T-helper 1 cell treated with Interleukin-12 subunit alpha and Interleukin-12 subunit beta and Interleukin-4 antibody, amounts not matched to agents 30 μg/mL and 1 μg/mL, for 36 hours (primary cell): ENCODE results near the gene DLGAP4.

Experiments
- H3K27ac Mint-ChIP-seq: one replicate; pipeline ENCODE4 v1.8.0; 2021; ENCODE audit warnings: mild to moderate bottlenecking, mixed read lengths
- H3K27me3 Mint-ChIP-seq: one replicate; pipeline ENCODE4 v1.8.0; 2021; ENCODE audit warnings: low read depth, mixed read lengths
- H3K36me3 Mint-ChIP-seq: one replicate; pipeline ENCODE4 v1.8.0; 2021; ENCODE audit warnings: low read depth, mixed read lengths
- H3K4me1 Mint-ChIP-seq: one replicate; pipeline ENCODE4 v1.8.0; 2021; ENCODE audit warnings: low read depth, mixed read lengths
- H3K4me3 Mint-ChIP-seq: one replicate; pipeline ENCODE4 v1.8.0; 2021; ENCODE audit warnings: mild to moderate bottlenecking, moderate library complexity, mixed read lengths
- H3K9me3 Mint-ChIP-seq: one replicate; pipeline ENCODE4 v1.8.0; 2021; ENCODE audit warnings: mixed read lengths

Gene DLGAP4

DNA sequence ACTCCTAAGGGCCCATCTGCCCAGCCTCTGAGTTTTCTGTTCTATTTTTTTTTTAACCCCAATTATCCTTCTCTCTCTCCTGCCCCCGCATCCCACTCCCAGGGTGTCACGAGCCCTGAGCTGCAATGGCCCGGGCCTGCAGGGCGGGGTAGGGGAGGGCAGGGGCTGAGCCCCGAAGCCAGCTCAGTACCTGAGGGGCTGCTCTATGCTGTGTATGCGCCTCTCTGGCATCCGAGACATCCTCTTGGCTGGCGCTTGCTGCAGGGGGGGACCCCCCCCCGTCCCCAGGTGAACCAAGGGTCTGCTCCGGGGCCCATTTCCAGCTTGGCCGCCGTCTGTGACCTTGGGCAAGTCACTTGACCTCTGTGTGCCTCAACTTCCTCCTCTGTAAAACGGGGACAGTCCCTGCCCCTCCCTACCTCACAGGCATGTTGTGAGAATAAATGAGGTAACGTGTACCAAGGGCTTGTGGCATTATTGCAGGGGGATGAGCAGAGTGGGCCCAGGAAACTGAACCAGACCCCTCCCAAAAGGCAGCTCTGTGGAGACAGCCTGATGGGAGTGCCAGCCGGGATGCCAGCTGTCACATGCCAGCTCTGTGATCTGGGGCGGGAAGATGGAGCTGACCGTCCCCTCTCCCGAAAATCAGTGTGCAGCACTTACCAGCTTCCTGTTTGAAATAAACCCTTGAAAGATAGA, 222.2 kb downstream of the DLGAP4 start:
- Mint-ChIP-seq H3K27me3 (no peaks in the 10 kb centered on the region), H3K4me1 (no peaks in the 10 kb centered on the region), H3K4me3 (no peak overlapping the region), H3K36me3 (peaks cover 15% of the 10 kb centered on the region), H3K9me3 (no peaks in the 10 kb centered on the region), H3K27ac (no peak overlapping the region)

DNA sequence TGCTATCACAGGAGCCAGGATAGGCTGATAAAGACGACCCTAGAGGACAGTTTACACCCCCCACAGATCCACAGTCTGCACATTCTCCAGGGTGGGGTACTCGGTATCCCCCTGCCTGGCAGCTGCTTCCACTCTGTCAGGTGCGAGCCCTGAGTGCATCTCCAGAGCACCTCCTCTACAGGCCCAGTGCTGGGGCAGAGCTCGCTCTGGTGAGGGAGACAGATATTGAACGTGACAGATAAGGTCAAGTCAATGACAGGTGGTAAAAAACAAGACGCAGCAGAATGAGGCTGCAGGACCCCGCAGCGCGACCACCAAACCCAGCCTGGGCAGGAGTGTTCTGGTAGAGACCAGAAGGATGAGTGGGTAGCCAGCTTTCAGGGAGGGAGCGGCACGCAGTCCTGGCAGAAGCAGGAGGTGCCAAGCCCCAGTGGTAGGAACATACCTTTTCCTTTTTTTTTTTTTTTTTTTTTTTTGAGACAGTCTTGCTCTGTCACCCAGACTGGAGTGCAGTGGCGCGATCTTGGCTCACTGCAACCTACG, 222.8 kb downstream of the DLGAP4 start:
- Mint-ChIP-seq H3K9me3 (no peaks in the 10 kb centered on the region), H3K27me3 (no peaks in the 10 kb centered on the region), H3K36me3 (peaks cover 13% of the 10 kb centered on the region), H3K27ac (no peak overlapping the region), H3K4me1 (no peaks in the 10 kb centered on the region), H3K4me3 (no peak overlapping the region)

DNA sequence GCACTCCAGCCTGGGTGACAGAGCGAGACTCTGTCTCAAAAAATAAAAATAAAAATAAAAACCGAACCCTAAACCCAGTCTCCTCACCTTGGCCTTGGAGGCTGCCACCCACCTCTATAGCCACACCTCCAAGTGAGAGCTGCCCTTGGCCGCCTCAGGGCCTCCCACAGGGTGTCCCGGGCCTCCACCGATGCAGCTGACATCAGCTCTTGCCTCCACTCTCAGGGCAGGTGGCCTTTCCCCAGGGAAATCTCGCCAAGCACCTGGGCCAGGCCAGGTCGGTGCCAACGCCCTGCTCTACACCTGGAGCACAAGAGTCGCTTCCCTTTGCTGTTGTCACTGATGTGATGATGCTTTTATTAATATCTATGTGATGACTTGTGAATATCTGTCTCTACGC, 226.2 kb downstream of the DLGAP4 start:
- H3K27ac Mint-ChIP-seq: no peak overlapping the region
- H3K4me3 Mint-ChIP-seq: no peak overlapping the region
- H3K27me3 Mint-ChIP-seq: no peaks in the 10 kb centered on the region
- no peaks in the 10 kb centered on the region for H3K9me3 Mint-ChIP-seq
- peaks cover 2% of the 10 kb centered on the region for H3K36me3 Mint-ChIP-seq
- no peaks in the 10 kb centered on the region for H3K4me1 Mint-ChIP-seq

- Mint-ChIP-seq H3K27ac (no peak overlapping the region), H3K4me1 (no peaks in the 10 kb centered on the region), H3K36me3 (no peaks in the 10 kb centered on the region), H3K27me3 (no peaks in the 10 kb centered on the region), H3K9me3 (no peaks in the 10 kb centered on the region), H3K4me3 (no peak overlapping the region)
Measured at GRCh38 chr20:36532822-36533221, 226.7 kb downstream of the DLGAP4 start.

- Mint-ChIP-seq H3K36me3 (no peaks in the 10 kb centered on the region), H3K27ac (no peak overlapping the region), H3K4me1 (no peaks in the 10 kb centered on the region), H3K4me3 (no peak overlapping the region), H3K27me3 (peaks cover 9% of the 10 kb centered on the region), H3K9me3 (no peaks in the 10 kb centered on the region)
Measured at GRCh38 chr20:36538026-36538722, 232.0 kb downstream of the DLGAP4 start.

GRCh38 chr20:36540551-36541211, 234.5 kb downstream of the DLGAP4 start:
- Mint-ChIP-seq H3K4me3 (no peak overlapping the region), H3K27ac (no peak overlapping the region)

GRCh38 chr20:36541227-36541767, 235.2 kb downstream of the DLGAP4 start, which contains the start of gene MYL9:
Gene MYL9 (plus strand): TSS chr20:36541519. CDS start chr20:36544885, 3,366 bp downstream.
- Mint-ChIP-seq H3K36me3 (no peaks in the 10 kb centered on the region), H3K4me3 (no peak within 1 kb of the TSS), H3K27ac (no peak within 1 kb of the TSS), H3K9me3 (no peaks in the 10 kb centered on the region), H3K27me3 (peaks cover 9% of the 10 kb centered on the region), H3K4me1 (no peaks in the 10 kb centered on the region)

More at GRCh38 chr20:36540551-36541211, 234.5 kb downstream of the DLGAP4 start:
- Mint-ChIP-seq H3K27me3 (peaks cover 9% of the 10 kb centered on the region), H3K4me1 (no peaks in the 10 kb centered on the region), H3K9me3 (no peaks in the 10 kb centered on the region), H3K36me3 (no peaks in the 10 kb centered on the region)

- Mint-ChIP-seq H3K4me3 (no peak overlapping the region), H3K27ac (no peak overlapping the region), H3K27me3 (peaks cover 9% of the 10 kb centered on the region), H3K9me3 (no peaks in the 10 kb centered on the region), H3K36me3 (no peaks in the 10 kb centered on the region), H3K4me1 (no peaks in the 10 kb centered on the region)
Measured at GRCh38 chr20:36541768-36542488, 235.8 kb downstream of the DLGAP4 start.

GRCh38 chr20:36542516-36543183, 236.5 kb downstream of the DLGAP4 start:
- H3K36me3 Mint-ChIP-seq: no peaks in the 10 kb centered on the region
- H3K27me3 Mint-ChIP-seq: peaks cover 9% of the 10 kb centered on the region
- H3K9me3 Mint-ChIP-seq: no peaks in the 10 kb centered on the region
- H3K4me1 Mint-ChIP-seq: no peaks in the 10 kb centered on the region
- H3K27ac Mint-ChIP-seq: no peak overlapping the region
- no peak overlapping the region for H3K4me3 Mint-ChIP-seq

DNA sequence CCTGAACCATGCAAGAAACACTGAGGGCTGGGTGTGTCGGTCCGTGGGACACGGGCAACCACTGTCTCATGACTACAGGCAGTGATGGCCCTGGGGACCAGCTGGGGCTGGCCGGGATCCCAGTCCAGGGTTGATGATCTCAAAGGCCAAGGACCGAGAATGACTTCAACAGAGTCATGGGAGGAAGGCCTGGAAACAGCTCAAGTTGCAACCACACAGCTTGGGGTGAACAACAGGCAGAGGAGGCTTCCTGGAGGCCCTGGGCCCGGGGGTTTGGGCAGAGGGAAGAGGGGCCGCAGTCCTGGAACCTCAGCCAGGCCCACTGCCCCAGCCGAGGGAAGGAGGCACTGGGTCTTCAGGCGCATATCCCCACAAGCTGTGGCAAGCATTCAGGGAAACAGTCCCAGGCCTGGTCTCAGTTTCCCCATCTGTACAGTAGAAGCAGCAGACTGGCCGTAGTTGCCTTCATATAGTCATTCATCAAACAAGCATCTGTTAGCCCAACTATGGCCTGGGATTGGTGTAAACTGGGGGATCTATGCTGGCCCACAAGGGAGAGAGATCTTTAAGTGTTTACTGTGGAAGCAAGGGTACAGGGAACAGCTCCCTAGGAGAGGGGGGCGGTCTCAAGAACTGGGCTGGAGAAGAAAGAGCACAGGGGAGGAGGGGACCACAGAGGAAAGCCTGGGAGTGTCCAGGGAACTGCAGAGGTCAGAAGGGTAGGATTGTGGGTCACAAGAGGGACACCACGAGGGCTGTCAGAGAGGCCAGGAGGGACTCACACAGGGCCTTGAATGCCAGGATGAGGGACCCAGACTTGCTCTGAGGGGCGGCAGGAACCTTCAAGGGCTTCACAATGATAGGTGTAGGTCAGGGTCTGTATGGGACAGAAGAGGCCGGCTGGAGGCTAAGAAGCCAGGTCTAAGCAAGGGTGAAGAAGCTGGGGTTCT, 237.3 kb downstream of the DLGAP4 start:
- H3K27ac Mint-ChIP-seq: no peak overlapping the region
- H3K36me3 Mint-ChIP-seq: no peaks in the 10 kb centered on the region
- no peak overlapping the region for H3K4me3 Mint-ChIP-seq
- H3K4me1 Mint-ChIP-seq: no peaks in the 10 kb centered on the region
- H3K9me3 Mint-ChIP-seq: no peaks in the 10 kb centered on the region
- H3K27me3 Mint-ChIP-seq: peaks cover 9% of the 10 kb centered on the region

DNA sequence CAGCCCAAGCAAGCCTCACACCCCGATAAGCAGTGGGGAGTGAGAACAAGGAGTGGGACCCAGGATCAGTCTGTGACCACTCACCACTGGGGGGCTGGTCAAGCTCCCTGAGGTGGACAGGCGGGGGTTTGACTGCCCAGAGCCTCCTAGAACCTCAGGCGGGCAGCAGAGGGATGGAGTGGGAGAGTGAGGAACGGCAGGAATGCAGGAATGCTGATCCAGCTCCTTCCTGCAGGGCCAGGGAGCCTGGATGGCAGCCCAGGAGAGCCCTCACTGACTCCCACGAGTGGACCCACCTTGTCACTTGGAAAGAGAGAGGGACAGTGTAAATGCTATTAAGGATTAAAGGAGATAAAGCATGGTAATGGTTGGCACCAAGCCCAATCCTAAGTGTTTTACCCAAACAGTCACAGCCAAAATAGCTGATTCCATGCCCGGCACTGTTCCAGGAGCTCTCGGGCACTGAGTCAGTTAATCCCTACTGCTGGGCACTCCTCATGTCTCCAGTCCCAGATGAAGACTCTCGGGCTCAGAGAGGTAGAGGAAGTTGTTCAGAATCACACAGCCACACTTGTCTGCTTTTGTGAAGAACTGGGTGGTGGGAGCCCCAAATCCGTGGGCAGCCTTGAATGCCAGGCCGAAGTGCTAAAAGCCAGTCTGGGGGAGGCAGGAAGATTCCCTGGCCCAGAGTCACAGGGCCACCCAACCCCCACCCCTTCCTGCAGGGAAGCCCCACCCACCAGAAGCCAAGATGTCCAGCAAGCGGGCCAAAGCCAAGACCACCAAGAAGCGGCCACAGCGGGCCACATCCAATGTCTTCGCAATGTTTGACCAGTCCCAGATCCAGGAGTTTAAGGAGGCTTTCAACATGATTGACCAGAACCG, 238.2 kb downstream of the DLGAP4 start:
- Mint-ChIP-seq H3K27ac (no peak overlapping the region), H3K27me3 (peaks cover 8% of the 10 kb centered on the region), H3K4me1 (no peaks in the 10 kb centered on the region), H3K4me3 (no peak overlapping the region), H3K9me3 (no peaks in the 10 kb centered on the region), H3K36me3 (no peaks in the 10 kb centered on the region)

DNA sequence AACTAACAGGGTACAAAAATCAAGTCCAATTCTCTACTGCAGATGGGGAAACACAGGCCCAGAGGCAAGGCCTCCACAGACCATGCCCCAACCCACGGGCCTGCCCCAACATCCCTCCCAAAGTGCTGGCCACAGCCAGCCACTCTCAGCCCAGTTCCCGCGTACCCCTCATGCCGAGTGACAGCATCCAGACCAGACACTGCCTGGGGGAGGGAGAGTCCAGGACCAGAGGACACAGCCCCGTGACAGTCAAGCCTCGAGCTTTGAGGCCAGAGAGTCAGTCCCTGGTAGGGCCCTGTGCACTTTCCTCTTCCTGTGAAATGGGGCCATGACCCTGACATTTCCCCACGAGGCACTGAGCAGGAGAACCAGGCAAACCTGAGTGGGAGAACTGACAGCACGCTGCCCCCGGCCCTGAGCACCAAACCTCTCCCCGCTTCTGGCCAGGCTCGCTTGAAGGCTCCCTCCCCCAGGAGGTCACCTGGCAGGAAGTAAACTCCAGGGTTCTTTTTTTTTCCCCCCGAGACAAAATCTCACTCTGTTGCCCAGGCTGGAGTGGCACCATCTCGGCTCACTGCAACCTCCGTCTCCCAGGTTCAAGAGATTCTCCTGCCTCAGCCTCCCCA, 240.1 kb downstream of the DLGAP4 start:
- H3K4me3 Mint-ChIP-seq: no peak overlapping the region
- H3K27ac Mint-ChIP-seq: no peak overlapping the region
- H3K9me3 Mint-ChIP-seq: no peaks in the 10 kb centered on the region
- H3K27me3 Mint-ChIP-seq: no peaks in the 10 kb centered on the region
- H3K4me1 Mint-ChIP-seq: no peaks in the 10 kb centered on the region
- no peaks in the 10 kb centered on the region for H3K36me3 Mint-ChIP-seq
